Natural killer cell (primary cell): ENCODE measurements around the gene IFT172. TPM values are rescaled to one million over a fixed set of nuclear protein-coding genes. Genes with fewer than 3 reads are reported as not detected.

ENCODE experiments used
- ATAC-seq, 3 donors: fragments of 150-1000 bp in 2 of 3; fragments of 200-7000 bp in 1 of 3; cut with Tn5 transposase; 1 replicate in 1 of 3; 2 replicates in 2 of 3; pipeline ENCODE4 v1.10.0; 2021; ENCODE audit warnings: mild to moderate bottlenecking in 2 of 3, moderate library complexity in 2 of 3
- DNase-seq, 2 donors: peaks; one replicate each; pipeline versions ENCODE4 v3.0.0 to v3.0.0-alpha.2; 2013 to 2021; ENCODE audit warnings: mixed read lengths in 1 of 2
- H3K27ac ChIP-seq: one replicate; pipeline ENCODE4 v1.5.1; 2013; ENCODE audit warnings: mild to moderate bottlenecking, low read length
- H3K27me3 ChIP-seq: one replicate; pipeline ENCODE4 v1.6.1; 2013; ENCODE audit warnings: low read length; ENCODE audit not compliant: control insufficient read depth, insufficient read depth
- H3K36me3 ChIP-seq: one replicate; pipeline ENCODE4 v1.6.1; 2013; ENCODE audit warnings: low read length; ENCODE audit not compliant: control insufficient read depth, insufficient read depth
- H3K4me1 ChIP-seq: one replicate; pipeline ENCODE4 v1.6.1; 2013; ENCODE audit warnings: low read length; ENCODE audit not compliant: control insufficient read depth, insufficient read depth
- H3K4me3 ChIP-seq: one replicate; pipeline ENCODE4 v1.5.1; 2013; ENCODE audit warnings: low read length
- H3K9me3 ChIP-seq: one replicate; pipeline ENCODE4 v1.6.1; 2013; ENCODE audit warnings: low read length; ENCODE audit not compliant: control insufficient read depth, insufficient read depth
- H3K27ac Mint-ChIP-seq, 2 donors: one replicate each; pipeline ENCODE4 v1.8.0; 2022; ENCODE audit warnings: mild to moderate bottlenecking in 2 of 2, mixed read lengths in 2 of 2, moderate library complexity in 1 of 2
- H3K27me3 Mint-ChIP-seq, 2 donors: one replicate each; pipeline ENCODE4 v1.8.0; 2022; ENCODE audit warnings: low read depth in 2 of 2, mixed read lengths in 2 of 2
- H3K36me3 Mint-ChIP-seq: one replicate; pipeline ENCODE4 v1.8.0; 2022; ENCODE audit warnings: mixed read lengths
- H3K4me1 Mint-ChIP-seq, 2 donors: one replicate each; pipeline ENCODE4 v1.8.0; 2022; ENCODE audit warnings: mixed read lengths in 2 of 2
- H3K4me3 Mint-ChIP-seq: one replicate; pipeline ENCODE4 v1.8.0; 2022; ENCODE audit warnings: mild to moderate bottlenecking, moderate library complexity, mixed read lengths
- H3K9me3 Mint-ChIP-seq, 2 donors: one replicate each; pipeline ENCODE4 v1.8.0; 2022; ENCODE audit warnings: mixed read lengths in 2 of 2
- whole genome bisulfite sequencing: methylation state at CpG from one replicate; pipeline ENCODE4 v1.1.7; 2013; ENCODE audit warnings: missing lambda C conversion rate; ENCODE audit not compliant: insufficient coverage; 5-methylcytosine and 5-hydroxymethylcytosine counted together
- intact Hi-C: fragments of 100-400 bp; cut with micrococcal nuclease; formaldehyde crosslinking; loops from one replicate; pipeline ENCODE4 v1.14.2; 2022
- total RNA-seq, 4 donors: library from RNA; stranded (reverse); fragments of 120-200 nt in 1 of 4; gene quantifications; one replicate each; pipeline versions ENCODE4 v1.2.3 to v1.2.4, GENCODE V29; 2013 to 2022
- TF ChIP-seq, protein P1 (sequence below): fragments of 200-600 bp; IDR thresholded peaks from one replicate; pipeline ENCODE4 v1.8.0; 2022; ENCODE audit warnings: antibody characterized with exemption

Gene IFT172
- total RNA-seq, 3 donors from 2014 or later (not counting 1 experiment from before 2014, with no cell fraction given): 24.8 to 35.7 (median 30.7) TPM

- no peak overlapping the region for H3K4me3 ChIP-seq
- DNase-seq (no peak), ATAC-seq (no peak)
- no peaks in the 10 kb centered on the region for H3K9me3 Mint-ChIP-seq
- intact Hi-C loops: no loop called here
- no peaks in the 10 kb centered on the region for H3K36me3 Mint-ChIP-seq
- H3K36me3 ChIP-seq: no peaks in the 10 kb centered on the region
- TF ChIP-seq, protein P1, sequence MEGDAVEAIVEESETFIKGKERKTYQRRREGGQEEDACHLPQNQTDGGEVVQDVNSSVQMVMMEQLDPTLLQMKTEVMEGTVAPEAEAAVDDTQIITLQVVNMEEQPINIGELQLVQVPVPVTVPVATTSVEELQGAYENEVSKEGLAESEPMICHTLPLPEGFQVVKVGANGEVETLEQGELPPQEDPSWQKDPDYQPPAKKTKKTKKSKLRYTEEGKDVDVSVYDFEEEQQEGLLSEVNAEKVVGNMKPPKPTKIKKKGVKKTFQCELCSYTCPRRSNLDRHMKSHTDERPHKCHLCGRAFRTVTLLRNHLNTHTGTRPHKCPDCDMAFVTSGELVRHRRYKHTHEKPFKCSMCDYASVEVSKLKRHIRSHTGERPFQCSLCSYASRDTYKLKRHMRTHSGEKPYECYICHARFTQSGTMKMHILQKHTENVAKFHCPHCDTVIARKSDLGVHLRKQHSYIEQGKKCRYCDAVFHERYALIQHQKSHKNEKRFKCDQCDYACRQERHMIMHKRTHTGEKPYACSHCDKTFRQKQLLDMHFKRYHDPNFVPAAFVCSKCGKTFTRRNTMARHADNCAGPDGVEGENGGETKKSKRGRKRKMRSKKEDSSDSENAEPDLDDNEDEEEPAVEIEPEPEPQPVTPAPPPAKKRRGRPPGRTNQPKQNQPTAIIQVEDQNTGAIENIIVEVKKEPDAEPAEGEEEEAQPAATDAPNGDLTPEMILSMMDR: no peak
- H3K27me3 ChIP-seq: no peaks in the 10 kb centered on the region
- H3K4me1 Mint-ChIP-seq: no peaks in the 10 kb centered on the region
- 68% methylated on average over 3 of the region's 3 CpGs for WGBS
- H3K4me1 ChIP-seq: no peaks in the 10 kb centered on the region
- H3K4me3 Mint-ChIP-seq: no peak overlapping the region
- H3K27ac ChIP-seq: no peak overlapping the region
- no peak overlapping the region for H3K27ac Mint-ChIP-seq
- H3K9me3 ChIP-seq: no peaks in the 10 kb centered on the region
- H3K27me3 Mint-ChIP-seq: peaks cover 19 to 21% of the 10 kb centered on the region in 2 donors
Observed at GRCh38 chr2:27527182-27527581, 37.6 kb upstream of the IFT172 start.

GRCh38 chr2:27522400-27522945, 32.9 kb upstream of the IFT172 start:
- Mint-ChIP-seq H3K9me3 (no peaks in the 10 kb centered on the region), H3K4me3 (no peak overlapping the region), H3K36me3 (no peaks in the 10 kb centered on the region), H3K4me1 (no peaks in the 10 kb centered on the region), H3K27ac (no peak overlapping the region), H3K27me3 (peaks cover 11 to 20% of the 10 kb centered on the region in 2 donors)
- ATAC-seq (no peak), DNase-seq (no peak)
- Histone ChIP-seq H3K9me3 (no peaks in the 10 kb centered on the region), H3K36me3 (no peaks in the 10 kb centered on the region), H3K27me3 (no peaks in the 10 kb centered on the region), H3K27ac (no peak overlapping the region), H3K4me1 (no peaks in the 10 kb centered on the region), H3K4me3 (no peak overlapping the region)
- intact Hi-C loops: no loop called here
- TF ChIP-seq, protein P1: no peak
- WGBS: 93% methylated on average over 7 of the region's 7 CpGs

- Mint-ChIP-seq H3K4me1 (no peaks in the 10 kb centered on the region), H3K36me3 (no peaks in the 10 kb centered on the region), H3K9me3 (no peaks in the 10 kb centered on the region), H3K4me3 (no peak overlapping the region), H3K27ac (no peak overlapping the region), H3K27me3 (peaks cover 10 to 14% of the 10 kb centered on the region in 2 donors)
- intact Hi-C loops: no loop called here
- no peaks in the 10 kb centered on the region for H3K27me3 ChIP-seq
- DNase-seq (no peak), ATAC-seq (no peak)
- H3K4me1 ChIP-seq: no peaks in the 10 kb centered on the region
- no peaks in the 10 kb centered on the region for H3K9me3 ChIP-seq
- H3K4me3 ChIP-seq: no peak overlapping the region
- H3K27ac ChIP-seq: no peak overlapping the region
- 89% methylated on average over 2 of the region's 2 CpGs for WGBS
- TF ChIP-seq, protein P1: no peak
- no peaks in the 10 kb centered on the region for H3K36me3 ChIP-seq
Observed at GRCh38 chr2:27520316-27520715, 30.8 kb upstream of the IFT172 start.

GRCh38 chr2:27518782-27519113, 29.2 kb upstream of the IFT172 start:
- no peaks in the 10 kb centered on the region for H3K27me3 ChIP-seq
- no peaks in the 10 kb centered on the region for H3K9me3 Mint-ChIP-seq
- no peaks in the 10 kb centered on the region for H3K4me1 ChIP-seq
- TF ChIP-seq, protein P1: no peak
- H3K4me1 Mint-ChIP-seq: no peaks in the 10 kb centered on the region
- no peaks in the 10 kb centered on the region for H3K36me3 ChIP-seq
- no peak overlapping the region for H3K4me3 Mint-ChIP-seq
- H3K27me3 Mint-ChIP-seq: peaks cover 8 to 10% of the 10 kb centered on the region in 2 donors
- no peak overlapping the region for H3K27ac ChIP-seq
- no peak overlapping the region for H3K4me3 ChIP-seq
- 91% methylated on average over 4 of the region's 4 CpGs for WGBS
- intact Hi-C loops: no loop called here
- ATAC-seq (no peak), DNase-seq (no peak)
- no peaks in the 10 kb centered on the region for H3K36me3 Mint-ChIP-seq
- no peaks in the 10 kb centered on the region for H3K9me3 ChIP-seq
- H3K27ac Mint-ChIP-seq: no peak overlapping the region
